Mesothelial cell of epicardium (in vitro differentiated cells): ENCODE results near the gene GOLGA2. TPM values are rescaled to one million over a fixed set of nuclear protein-coding genes. Genes with fewer than 3 reads are reported as not detected.
A peak's percentile ranks its signal among the peaks of the same experiment; 100 is the strongest.

Experiments used
- DNase-seq, 2 experiments: peaks; one replicate each; pipeline ENCODE4 v3.0.0; 2021; ENCODE audit warnings: low spot score in 2 of 2; ENCODE audit not compliant: unreplicated experiment in 2 of 2
- H3K27ac Mint-ChIP-seq: 2 replicates; pipeline ENCODE4 v1.8.0; 2021; ENCODE audit warnings: mixed read lengths
- H3K27me3 Mint-ChIP-seq: 2 replicates; pipeline ENCODE4 v1.8.0; 2021; ENCODE audit warnings: low read depth, mixed read lengths
- H3K36me3 Mint-ChIP-seq: 2 replicates; pipeline ENCODE4 v1.8.0; 2021; ENCODE audit warnings: mixed read lengths
- H3K4me1 Mint-ChIP-seq: 2 replicates; pipeline ENCODE4 v1.8.0; 2021; ENCODE audit warnings: mixed read lengths
- H3K4me3 Mint-ChIP-seq: 2 replicates; pipeline ENCODE4 v1.8.0; 2021; ENCODE audit warnings: mild to moderate bottlenecking, moderate library complexity, mixed read lengths
- H3K9me3 Mint-ChIP-seq: 2 replicates; pipeline ENCODE4 v1.8.0; 2021; ENCODE audit warnings: mixed read lengths
- total RNA-seq: library from RNA; stranded (reverse); gene quantifications from 3 replicates; pipeline ENCODE4 v1.2.1, GENCODE V29; 2021
- TF ChIP-seq, protein P1 (sequence below): fragments of 200-600 bp; sonication (generic); IDR thresholded peaks from one replicate; pipeline ENCODE4 v1.5.0; 2021; ENCODE audit warnings: antibody characterized with exemption; ENCODE audit not compliant: unreplicated experiment

Gene GOLGA2
- total RNA-seq, 1 donor from 2014 or later = 195 TPM

DNA sequence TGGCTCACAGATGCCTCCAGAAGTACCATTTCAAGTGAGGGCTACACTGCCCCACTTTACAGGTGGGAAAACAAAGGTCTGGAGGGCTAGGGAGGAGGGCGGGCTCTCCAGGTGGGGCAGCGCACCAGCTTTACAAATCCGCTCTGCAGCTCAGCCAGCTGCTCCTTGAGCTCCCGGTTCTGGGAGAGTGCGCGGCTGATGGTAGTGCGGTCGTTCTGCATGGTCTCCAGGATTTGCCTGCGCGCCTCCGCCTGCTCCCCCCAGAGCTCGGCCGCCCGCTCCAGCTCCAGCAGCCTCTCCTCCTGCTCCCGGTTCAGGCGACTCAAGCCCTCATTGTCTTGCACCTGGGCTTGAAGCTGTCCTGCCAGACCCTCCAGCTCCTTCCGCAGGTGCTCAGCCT lies 15.5 kb downstream of the GOLGA2 start:
- Mint-ChIP-seq H3K4me1 (no peaks in the 10 kb centered on the region), H3K4me3 (no peak overlapping the region), H3K27me3 (no peaks in the 10 kb centered on the region), H3K27ac (no peak overlapping the region), H3K9me3 (no peaks in the 10 kb centered on the region), H3K36me3 (peaks cover 46% of the 10 kb centered on the region)
- DNase-seq = no peak
- TF ChIP-seq, protein P1, sequence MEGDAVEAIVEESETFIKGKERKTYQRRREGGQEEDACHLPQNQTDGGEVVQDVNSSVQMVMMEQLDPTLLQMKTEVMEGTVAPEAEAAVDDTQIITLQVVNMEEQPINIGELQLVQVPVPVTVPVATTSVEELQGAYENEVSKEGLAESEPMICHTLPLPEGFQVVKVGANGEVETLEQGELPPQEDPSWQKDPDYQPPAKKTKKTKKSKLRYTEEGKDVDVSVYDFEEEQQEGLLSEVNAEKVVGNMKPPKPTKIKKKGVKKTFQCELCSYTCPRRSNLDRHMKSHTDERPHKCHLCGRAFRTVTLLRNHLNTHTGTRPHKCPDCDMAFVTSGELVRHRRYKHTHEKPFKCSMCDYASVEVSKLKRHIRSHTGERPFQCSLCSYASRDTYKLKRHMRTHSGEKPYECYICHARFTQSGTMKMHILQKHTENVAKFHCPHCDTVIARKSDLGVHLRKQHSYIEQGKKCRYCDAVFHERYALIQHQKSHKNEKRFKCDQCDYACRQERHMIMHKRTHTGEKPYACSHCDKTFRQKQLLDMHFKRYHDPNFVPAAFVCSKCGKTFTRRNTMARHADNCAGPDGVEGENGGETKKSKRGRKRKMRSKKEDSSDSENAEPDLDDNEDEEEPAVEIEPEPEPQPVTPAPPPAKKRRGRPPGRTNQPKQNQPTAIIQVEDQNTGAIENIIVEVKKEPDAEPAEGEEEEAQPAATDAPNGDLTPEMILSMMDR = no peak

- TF ChIP-seq, protein P1 = no peak
- Mint-ChIP-seq H3K4me1 (peaks cover 3% of the 10 kb centered on the region), H3K27ac (peak overlapping the region; percentile 17), H3K27me3 (no peaks in the 10 kb centered on the region), H3K9me3 (no peaks in the 10 kb centered on the region), H3K36me3 (peaks cover 39% of the 10 kb centered on the region), H3K4me3 (no peak overlapping the region)
- DNase-seq = no peak
Observed at GRCh38 chr9:128259156-128259555, 16.7 kb downstream of the GOLGA2 start.

DNA sequence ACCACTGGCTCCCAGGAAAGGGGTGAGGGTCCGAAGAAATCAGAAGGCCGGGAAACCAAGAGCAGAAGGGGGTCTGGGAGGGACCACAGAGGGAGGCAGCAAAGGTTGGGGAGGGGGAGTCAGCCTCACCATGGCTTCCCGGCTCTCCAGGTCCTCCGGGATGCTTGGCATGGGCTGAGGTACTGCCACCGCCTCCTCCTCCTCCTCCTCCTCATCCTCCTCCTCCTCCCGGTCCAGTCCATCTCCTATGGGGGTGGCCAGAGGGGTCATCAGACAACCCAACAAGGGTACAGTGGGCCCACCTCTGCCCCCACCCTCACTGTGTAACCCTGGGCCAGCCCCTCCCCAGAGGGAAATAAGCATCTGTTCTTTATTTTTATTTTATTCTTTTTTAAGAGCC lies 17.5 kb downstream of the GOLGA2 start:
- no peaks in the 10 kb centered on the region for H3K27me3 Mint-ChIP-seq
- DNase-seq = no peak
- H3K4me3 Mint-ChIP-seq = no peak overlapping the region
- H3K4me1 Mint-ChIP-seq = peaks cover 3% of the 10 kb centered on the region
- TF ChIP-seq, protein P1 = no peak
- H3K36me3 Mint-ChIP-seq = peaks cover 39% of the 10 kb centered on the region
- H3K9me3 Mint-ChIP-seq = no peaks in the 10 kb centered on the region
- H3K27ac Mint-ChIP-seq = no peak overlapping the region

DNA sequence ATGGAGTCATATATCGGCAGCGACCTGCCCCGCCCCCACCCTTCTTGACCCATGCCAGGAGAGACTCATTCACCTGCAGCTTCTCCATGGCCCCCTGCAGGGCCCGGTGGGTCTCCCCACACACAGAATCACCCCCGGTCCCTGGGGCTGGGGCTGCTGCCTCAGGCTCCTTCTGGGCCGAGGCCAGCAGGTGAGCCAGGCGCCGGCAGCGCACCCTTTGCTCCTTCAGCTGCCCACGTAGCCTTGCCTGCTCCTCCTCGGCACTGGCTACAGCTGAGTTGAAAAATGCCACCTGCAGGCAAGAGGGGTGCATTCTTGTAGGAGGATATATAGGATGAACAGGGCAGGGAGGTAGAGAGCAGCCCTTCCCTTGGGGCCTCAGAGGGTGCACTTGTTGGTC lies 17.9 kb downstream of the GOLGA2 start:
- Mint-ChIP-seq H3K4me1 (peaks cover 3% of the 10 kb centered on the region), H3K9me3 (no peaks in the 10 kb centered on the region), H3K27me3 (no peaks in the 10 kb centered on the region), H3K4me3 (no peak overlapping the region), H3K27ac (no peak overlapping the region), H3K36me3 (peaks cover 38% of the 10 kb centered on the region)
- no peak for DNase-seq
- TF ChIP-seq, protein P1 = no peak

DNA sequence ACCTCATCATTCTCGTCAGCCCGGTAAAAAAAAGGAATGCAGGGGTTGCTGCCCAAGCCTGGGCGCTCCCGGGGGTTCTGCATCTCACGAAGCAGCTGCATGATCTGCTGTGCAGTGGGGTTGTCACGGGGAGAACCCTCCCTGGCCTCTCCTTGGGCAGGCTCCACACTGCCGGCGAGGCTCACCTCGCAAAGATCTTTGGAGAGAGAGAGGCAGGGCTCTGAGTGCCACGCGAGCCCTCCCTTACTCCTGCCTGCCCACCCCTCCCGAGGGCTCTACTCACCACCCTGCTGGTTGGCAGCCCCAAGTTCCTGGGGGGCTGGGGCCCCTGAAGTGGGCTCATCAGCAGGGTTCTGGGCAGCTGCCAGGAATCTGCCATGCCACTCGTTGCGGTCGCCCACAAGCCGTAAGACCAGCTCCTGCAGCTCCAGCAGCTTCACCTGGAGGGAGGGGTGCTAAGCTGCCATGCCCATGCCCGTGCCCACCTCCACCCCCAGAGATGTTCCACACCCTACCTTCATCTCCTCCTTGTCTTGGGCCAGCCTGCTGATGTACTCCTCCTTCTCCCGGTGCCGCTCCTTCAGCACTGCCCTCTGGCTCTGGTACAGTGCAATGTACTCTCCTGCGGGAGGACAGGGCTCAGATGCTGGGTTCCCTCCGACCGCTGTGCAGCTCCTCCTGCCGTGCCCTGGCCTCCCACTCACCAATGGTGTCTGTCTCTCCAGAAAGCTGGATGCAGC lies 18.6 kb downstream of the GOLGA2 start:
- DNase-seq = no peak
- Mint-ChIP-seq H3K9me3 (no peaks in the 10 kb centered on the region), H3K27ac (peak overlapping the region; percentile 51), H3K27me3 (no peaks in the 10 kb centered on the region), H3K4me1 (peaks cover 3% of the 10 kb centered on the region), H3K4me3 (no peak overlapping the region), H3K36me3 (peaks cover 33% of the 10 kb centered on the region)
- TF ChIP-seq, protein P1 = no peak
